HepG2 (cell line): ENCODE results near the gene UBE3A.

ENCODE experiments used
- SUZ12 ChIP-seq: fragments of 150-350 bp; IDR thresholded peaks from 2 replicates; pipeline ENCODE4 v1.6.1; 2014; ENCODE audit warnings: low read depth, low read length
- TF ChIP-seq, protein P1 (sequence below): sonication (generic); formaldehyde crosslinking; IDR thresholded peaks from 2 replicates; pipeline ENCODE4 v1.5.0; 2020; ENCODE audit warnings: mild to moderate bottlenecking, missing genetic modification reagents, moderate library complexity

DNA sequence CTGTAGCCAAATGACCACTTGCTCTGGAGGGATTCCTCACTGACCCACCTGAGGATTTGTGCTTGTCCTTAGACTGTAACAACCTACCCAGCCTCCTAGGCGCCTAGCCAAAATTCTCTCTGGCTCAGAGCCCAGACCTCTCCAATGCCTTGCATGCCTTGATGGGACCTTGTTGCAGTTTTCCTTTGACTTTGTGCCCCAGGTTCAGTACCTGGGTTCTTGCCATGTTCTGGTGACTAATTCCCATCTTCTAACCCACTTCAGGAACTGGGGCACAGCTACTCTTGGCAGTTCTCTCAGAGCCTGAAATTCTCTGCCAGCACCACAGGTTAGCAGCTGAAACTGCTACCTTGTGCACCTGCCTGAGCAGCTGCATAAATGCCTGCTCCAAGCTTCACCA, 27.0 kb upstream of the UBE3A start:
- no peak for TF ChIP-seq SUZ12
- TF ChIP-seq, protein P1, sequence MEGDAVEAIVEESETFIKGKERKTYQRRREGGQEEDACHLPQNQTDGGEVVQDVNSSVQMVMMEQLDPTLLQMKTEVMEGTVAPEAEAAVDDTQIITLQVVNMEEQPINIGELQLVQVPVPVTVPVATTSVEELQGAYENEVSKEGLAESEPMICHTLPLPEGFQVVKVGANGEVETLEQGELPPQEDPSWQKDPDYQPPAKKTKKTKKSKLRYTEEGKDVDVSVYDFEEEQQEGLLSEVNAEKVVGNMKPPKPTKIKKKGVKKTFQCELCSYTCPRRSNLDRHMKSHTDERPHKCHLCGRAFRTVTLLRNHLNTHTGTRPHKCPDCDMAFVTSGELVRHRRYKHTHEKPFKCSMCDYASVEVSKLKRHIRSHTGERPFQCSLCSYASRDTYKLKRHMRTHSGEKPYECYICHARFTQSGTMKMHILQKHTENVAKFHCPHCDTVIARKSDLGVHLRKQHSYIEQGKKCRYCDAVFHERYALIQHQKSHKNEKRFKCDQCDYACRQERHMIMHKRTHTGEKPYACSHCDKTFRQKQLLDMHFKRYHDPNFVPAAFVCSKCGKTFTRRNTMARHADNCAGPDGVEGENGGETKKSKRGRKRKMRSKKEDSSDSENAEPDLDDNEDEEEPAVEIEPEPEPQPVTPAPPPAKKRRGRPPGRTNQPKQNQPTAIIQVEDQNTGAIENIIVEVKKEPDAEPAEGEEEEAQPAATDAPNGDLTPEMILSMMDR (CRISPR knock-in tag): no peak
